Naive B cell (primary cell): ENCODE data around the gene DCAF10. TPM values are rescaled to one million over a fixed set of nuclear protein-coding genes. Genes with fewer than 3 reads are reported as not detected.
"Not testable (repeated sequence)": the region's sequence is repeated elsewhere in the genome, so short reads cannot be mapped to it uniquely, and the experiment has no call there.

Experiments
- ATAC-seq, 2 donors: fragments of 150-1000 bp; cut with Tn5 transposase; 2 replicates each; pipeline ENCODE4 v1.10.0; 2021; ENCODE audit warnings: low read depth in 2 of 2, mild to moderate bottlenecking in 2 of 2, moderate library complexity in 2 of 2
- DNase-seq: peaks from one replicate; pipeline ENCODE4 v3.0.0; 2022
- H3K27ac Mint-ChIP-seq, 6 donors: one replicate each; pipeline ENCODE4 v1.8.0; 2020 to 2022; ENCODE audit warnings: mild to moderate bottlenecking in 6 of 6, mixed read lengths in 6 of 6, moderate library complexity in 5 of 6, inconsistent platforms in 2 of 6
- H3K27me3 Mint-ChIP-seq, 3 donors: one replicate each; pipeline ENCODE4 v1.8.0; 2021 to 2022; ENCODE audit warnings: mixed read lengths in 3 of 3, mild to moderate bottlenecking in 1 of 3
- H3K36me3 Mint-ChIP-seq, 2 donors: one replicate each; pipeline ENCODE4 v1.8.0; 2020 to 2022; ENCODE audit warnings: mixed read lengths in 2 of 2, inconsistent platforms in 1 of 2, mild to moderate bottlenecking in 1 of 2
- H3K4me1 Mint-ChIP-seq, 3 donors: one replicate each; pipeline ENCODE4 v1.8.0; 2020 to 2022; ENCODE audit warnings: mixed read lengths in 3 of 3, inconsistent platforms in 1 of 3, mild to moderate bottlenecking in 1 of 3, moderate library complexity in 1 of 3
- H3K4me3 Mint-ChIP-seq, 8 donors: one replicate each; pipeline ENCODE4 v1.8.0; 2020 to 2022; ENCODE audit warnings: mild to moderate bottlenecking in 8 of 8, mixed read lengths in 8 of 8, moderate library complexity in 8 of 8, inconsistent platforms in 2 of 8
- H3K9me3 Mint-ChIP-seq, 7 donors: one replicate each; pipeline ENCODE4 v1.8.0; 2020 to 2022; ENCODE audit warnings: mixed read lengths in 7 of 7, mild to moderate bottlenecking in 5 of 7, inconsistent platforms in 2 of 7, moderate library complexity in 1 of 7
- polyA plus RNA-seq, 6 donors: library from polyadenylated mRNA; unstranded; fragments of 300-500 nt; fragmentation: Illumina TruSeq; gene quantifications; one replicate each; pipeline ENCODE4 v1.2.3, GENCODE V29; 2021; ENCODE audit warnings: low read depth in 6 of 6

DCAF10 gene
- polyA plus RNA-seq, 6 donors from 2014 or later, result 22.9 to 33.1 (median 28.1) TPM

DNA sequence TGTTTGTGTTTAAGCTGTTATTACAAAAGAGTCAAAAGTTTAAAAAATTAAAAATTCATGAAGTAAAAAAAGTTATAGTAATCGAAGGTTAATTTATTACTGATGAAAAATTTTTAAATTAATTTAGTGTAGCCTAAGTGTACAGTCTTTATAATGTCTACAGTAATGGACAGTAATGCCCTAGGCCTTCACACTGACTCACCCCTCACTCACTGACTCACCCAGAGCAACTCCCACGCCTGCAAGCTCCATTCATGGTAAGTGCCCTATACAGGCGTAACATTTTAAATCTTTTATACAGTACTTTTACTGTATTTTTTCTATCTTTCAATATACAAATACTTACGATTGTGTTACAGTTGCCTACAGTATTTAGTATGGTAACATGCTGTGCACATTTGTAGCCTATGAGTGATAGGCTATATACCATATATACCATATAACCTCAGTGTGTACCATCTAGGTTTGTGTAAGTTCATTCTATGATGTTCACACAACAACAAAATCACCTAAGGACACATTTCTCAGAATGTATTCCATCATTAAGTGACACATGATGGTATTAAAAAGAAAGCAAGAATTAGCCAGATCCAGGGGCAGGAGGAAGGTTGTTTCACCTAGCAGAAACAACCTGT is 40.1 kb downstream of the DCAF10 start:
- no peak overlapping the region for H3K4me3 Mint-ChIP-seq
- H3K4me1 Mint-ChIP-seq, result peaks cover 0 to 5% (median 0%) of the 10 kb centered on the region in 3 donors
- DNase-seq, result no peak
- no peaks in the 10 kb centered on the region for H3K9me3 Mint-ChIP-seq
- ATAC-seq, result no peak
- no peak overlapping the region for H3K27ac Mint-ChIP-seq
- H3K36me3 Mint-ChIP-seq, result peaks cover 0 to 6% of the 10 kb centered on the region in 2 donors
- no peaks in the 10 kb centered on the region for H3K27me3 Mint-ChIP-seq

DNA sequence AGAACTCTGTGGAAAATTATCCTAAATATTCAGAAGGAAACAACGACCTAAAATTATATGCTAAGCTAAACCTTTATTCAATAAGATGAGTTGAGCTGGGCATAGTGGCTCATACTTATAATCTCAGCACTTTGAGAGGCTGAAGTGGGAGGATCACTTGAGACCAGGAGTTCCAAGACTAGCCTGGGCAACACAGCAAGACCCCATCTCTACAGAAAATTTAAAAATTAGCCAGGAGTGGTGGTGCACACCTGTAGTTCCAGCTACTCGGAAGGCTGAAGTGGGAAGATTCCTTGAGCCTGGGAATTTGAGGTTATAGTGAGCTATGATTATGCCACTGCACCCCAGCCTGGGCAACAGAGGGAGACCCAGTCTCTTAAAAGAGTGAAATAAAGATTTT is 51.6 kb downstream of the DCAF10 start:
- Mint-ChIP-seq H3K36me3 (peaks cover 0 to 7% of the 10 kb centered on the region in 2 donors), H3K9me3 (no peaks in the 10 kb centered on the region), H3K27ac (no peak overlapping the region), H3K4me3 (no peak overlapping the region), H3K4me1 (no peaks in the 10 kb centered on the region), H3K27me3 (no peaks in the 10 kb centered on the region)
- DNase-seq (no peak), ATAC-seq (no peak)

DNA sequence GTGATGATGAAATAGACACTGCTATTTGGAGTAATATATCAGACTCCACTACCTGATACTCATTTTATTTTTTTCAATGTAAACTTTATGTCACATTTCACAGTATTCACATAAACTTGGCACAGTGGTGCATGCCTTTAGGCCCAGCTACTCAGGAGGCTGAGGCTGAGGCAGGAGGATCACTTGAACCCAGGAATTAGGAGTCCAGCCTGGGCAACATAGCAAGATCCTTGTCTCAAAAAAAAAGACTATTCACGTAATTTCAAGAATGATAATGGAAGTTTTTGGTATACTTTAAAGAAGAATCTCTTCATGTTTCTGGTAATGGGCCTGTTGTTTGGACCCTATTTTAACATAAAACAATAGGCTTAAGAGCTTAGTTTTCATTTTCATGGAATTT is 56.0 kb downstream of the DCAF10 start:
- H3K36me3 Mint-ChIP-seq, result peaks cover 12 to 20% of the 10 kb centered on the region in 2 donors
- no peak for ATAC-seq
- no peaks in the 10 kb centered on the region for H3K4me1 Mint-ChIP-seq
- H3K27me3 Mint-ChIP-seq, result no peaks in the 10 kb centered on the region
- DNase-seq, result no peak
- no peaks in the 10 kb centered on the region for H3K9me3 Mint-ChIP-seq
- H3K27ac Mint-ChIP-seq, result no peak overlapping the region
- no peak overlapping the region for H3K4me3 Mint-ChIP-seq

- Mint-ChIP-seq H3K4me1 (no peaks in the 10 kb centered on the region), H3K27me3 (no peaks in the 10 kb centered on the region), H3K27ac (no peak overlapping the region), H3K4me3 (no peak overlapping the region), H3K36me3 (peaks cover 17 to 24% of the 10 kb centered on the region in 2 donors), H3K9me3 (no peaks in the 10 kb centered on the region)
- no peak for DNase-seq
- ATAC-seq, result no peak
These were observed 58.4 kb downstream of the DCAF10 start for GRCh38 chr9:37859043-37859442.

GRCh38 chr9:37862530-37862929 is 61.9 kb downstream of the DCAF10 start:
- Mint-ChIP-seq H3K27ac (no peak overlapping the region), H3K4me1 (no peaks in the 10 kb centered on the region), H3K9me3 (no peaks in the 10 kb centered on the region), H3K4me3 (no peak overlapping the region), H3K27me3 (no peaks in the 10 kb centered on the region), H3K36me3 (peaks cover 17% of the 10 kb centered on the region in 2 donors)
- DNase-seq, result no peak
- ATAC-seq, result no peak

DNA sequence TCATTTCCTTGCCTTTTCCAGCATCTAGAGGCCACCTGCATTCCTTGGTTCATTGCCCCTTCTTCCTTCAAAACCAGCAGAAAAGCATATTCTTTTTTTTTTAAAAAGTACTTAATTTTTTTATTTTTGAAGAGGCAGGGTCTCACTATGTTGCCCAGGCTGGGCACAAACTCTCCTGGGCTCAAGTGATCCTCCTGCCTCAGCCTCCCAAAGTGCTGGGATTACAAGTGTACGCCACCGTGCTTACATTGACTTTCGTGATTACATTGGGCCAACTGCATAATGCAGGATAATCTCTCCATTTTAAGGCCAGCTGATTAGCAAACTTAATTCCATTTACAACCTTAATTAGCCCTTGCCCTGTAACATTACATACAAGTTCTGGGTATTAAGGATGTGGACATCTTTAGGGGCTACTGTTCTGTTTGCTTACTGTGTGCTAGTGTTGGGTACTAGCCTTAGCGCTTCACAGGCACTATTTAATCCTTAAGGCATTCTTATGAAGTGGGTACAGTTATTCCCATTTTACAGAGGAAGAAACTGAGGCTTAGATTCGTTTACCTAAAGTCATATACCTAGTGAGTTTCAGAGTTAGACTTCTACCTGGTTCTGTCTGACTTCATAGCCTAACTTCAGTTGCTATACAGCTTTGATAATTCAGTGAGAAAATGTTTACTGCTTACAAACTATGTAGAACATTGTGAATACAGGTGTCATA is 69.6 kb downstream of the DCAF10 start:
- no peak for DNase-seq
- no peaks in the 10 kb centered on the region for H3K9me3 Mint-ChIP-seq
- no peaks in the 10 kb centered on the region for H3K27me3 Mint-ChIP-seq
- no peaks in the 10 kb centered on the region for H3K4me1 Mint-ChIP-seq
- no peak overlapping the region for H3K4me3 Mint-ChIP-seq
- H3K27ac Mint-ChIP-seq, result no peak overlapping the region
- H3K36me3 Mint-ChIP-seq, result no peaks in the 10 kb centered on the region
- no peak for ATAC-seq

DNA sequence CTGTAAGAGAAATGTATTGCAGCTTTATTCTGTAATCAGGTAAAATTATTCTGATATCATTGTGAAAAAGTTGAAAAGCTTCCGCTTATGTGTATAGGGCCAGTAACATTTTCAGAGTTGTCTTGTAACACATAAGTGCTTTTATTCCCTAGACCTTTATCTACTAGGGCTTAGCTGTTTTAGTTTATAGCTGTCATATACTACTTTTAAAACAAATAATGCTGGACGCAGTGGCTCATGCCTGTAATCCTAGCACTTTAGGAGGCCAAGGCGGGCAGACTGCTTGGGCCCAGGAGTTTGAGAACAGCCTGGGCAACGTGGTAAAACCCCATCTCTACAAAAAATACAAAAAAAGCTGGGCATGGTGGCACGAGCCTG is 70.2 kb downstream of the DCAF10 start:
- no peak for DNase-seq
- no peak for ATAC-seq
- Mint-ChIP-seq H3K27ac (no peak overlapping the region), H3K27me3 (no peaks in the 10 kb centered on the region), H3K4me1 (no peaks in the 10 kb centered on the region), H3K4me3 (no peak overlapping the region), H3K36me3 (peaks cover 0 to 3% of the 10 kb centered on the region in 2 donors), H3K9me3 (no peaks in the 10 kb centered on the region)

- H3K4me3 Mint-ChIP-seq, result no peak overlapping the region
- ATAC-seq (no peak), DNase-seq (no peak)
- H3K27me3 Mint-ChIP-seq, result no peaks in the 10 kb centered on the region
- H3K9me3 Mint-ChIP-seq, result peaks cover 0 to 2% (median 0%) of the 10 kb centered on the region in 7 donors
- peaks cover 2 to 8% of the 10 kb centered on the region in 2 donors for H3K36me3 Mint-ChIP-seq
- no peak overlapping the region for H3K27ac Mint-ChIP-seq
- no peaks in the 10 kb centered on the region for H3K4me1 Mint-ChIP-seq
These were observed 73.4 kb downstream of the DCAF10 start for GRCh38 chr9:37873955-37874354.

DNA sequence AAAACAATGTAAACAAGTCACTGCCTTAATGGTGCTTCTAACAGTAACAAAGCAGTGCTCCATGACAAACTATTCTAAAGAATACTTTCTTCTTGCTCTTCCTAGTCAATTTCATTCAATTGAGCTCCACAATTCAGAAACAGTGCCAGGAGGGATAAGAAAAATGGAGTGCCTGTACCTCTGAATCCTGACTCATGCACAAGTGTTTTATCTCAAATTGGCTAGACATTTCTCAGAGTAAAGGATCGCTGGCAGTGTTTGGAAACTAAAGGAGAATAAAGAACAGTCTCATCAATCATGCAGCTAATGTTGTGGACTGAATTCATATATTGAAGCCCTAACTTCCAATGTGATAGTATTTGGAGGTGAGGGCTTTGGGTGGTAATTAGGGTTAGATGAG is 75.8 kb downstream of the DCAF10 start:
- DNase-seq, result no peak
- peak overlapping the region in 1 of 6 donors; percentile 80 for H3K27ac Mint-ChIP-seq
- H3K27me3 Mint-ChIP-seq, result no peaks in the 10 kb centered on the region
- H3K4me1 Mint-ChIP-seq, result no peaks in the 10 kb centered on the region
- H3K4me3 Mint-ChIP-seq, result no peak overlapping the region
- peaks cover 0 to 2% (median 0%) of the 10 kb centered on the region in 7 donors for H3K9me3 Mint-ChIP-seq
- H3K36me3 Mint-ChIP-seq, result peaks cover 12 to 17% of the 10 kb centered on the region in 2 donors
- ATAC-seq, result no peak

- DNase-seq (no peak), ATAC-seq (no peak)
- Mint-ChIP-seq H3K27ac (peak overlapping the region in 2 of 6 donors; percentile 53 to 60), H3K4me3 (no peak overlapping the region), H3K4me1 (peaks cover 0 to 3% (median 0%) of the 10 kb centered on the region in 3 donors), H3K27me3 (no peaks in the 10 kb centered on the region), H3K36me3 (peaks cover 12% of the 10 kb centered on the region in 2 donors), H3K9me3 (peaks cover 0 to 2% (median 0%) of the 10 kb centered on the region in 7 donors)
These were observed 80.4 kb downstream of the DCAF10 start for GRCh38 chr9:37880916-37881479.

GRCh38 chr9:37887977-37888583 is 87.5 kb downstream of the DCAF10 start:
- not testable (repeated sequence) for H3K9me3 Mint-ChIP-seq, H3K27ac Mint-ChIP-seq, DNase-seq, H3K27me3 Mint-ChIP-seq, H3K4me1 Mint-ChIP-seq, H3K4me3 Mint-ChIP-seq, ATAC-seq
- H3K36me3 Mint-ChIP-seq, result peaks cover 13 to 22% of the 10 kb centered on the region in 2 donors

DNA sequence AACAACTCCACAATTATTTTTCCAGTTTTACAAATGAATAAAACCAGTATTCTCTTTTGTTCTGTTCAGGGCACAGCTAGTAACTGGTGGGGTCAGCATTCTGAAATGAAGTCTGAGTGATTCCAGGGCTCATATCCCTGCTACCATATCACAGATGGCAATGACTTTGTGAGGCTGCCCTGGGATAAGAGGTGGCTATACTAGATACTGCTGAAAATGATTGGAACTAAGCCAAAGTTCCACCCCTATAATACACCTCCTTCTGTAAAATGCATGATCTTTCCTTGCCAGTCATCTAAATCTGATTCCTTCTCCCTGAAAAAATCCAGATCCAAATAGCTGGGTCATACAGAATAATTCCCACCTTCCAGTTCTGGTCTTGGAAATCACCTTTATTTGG is 88.9 kb downstream of the DCAF10 start:
- no peak for ATAC-seq
- no peak overlapping the region for H3K4me3 Mint-ChIP-seq
- peak overlapping the region in 1 of 6 donors; percentile 54 for H3K27ac Mint-ChIP-seq
- no peak for DNase-seq
- peaks cover 23 to 29% of the 10 kb centered on the region in 2 donors for H3K36me3 Mint-ChIP-seq
- no peaks in the 10 kb centered on the region for H3K4me1 Mint-ChIP-seq
- H3K27me3 Mint-ChIP-seq, result no peaks in the 10 kb centered on the region
- H3K9me3 Mint-ChIP-seq, result no peaks in the 10 kb centered on the region

DNA sequence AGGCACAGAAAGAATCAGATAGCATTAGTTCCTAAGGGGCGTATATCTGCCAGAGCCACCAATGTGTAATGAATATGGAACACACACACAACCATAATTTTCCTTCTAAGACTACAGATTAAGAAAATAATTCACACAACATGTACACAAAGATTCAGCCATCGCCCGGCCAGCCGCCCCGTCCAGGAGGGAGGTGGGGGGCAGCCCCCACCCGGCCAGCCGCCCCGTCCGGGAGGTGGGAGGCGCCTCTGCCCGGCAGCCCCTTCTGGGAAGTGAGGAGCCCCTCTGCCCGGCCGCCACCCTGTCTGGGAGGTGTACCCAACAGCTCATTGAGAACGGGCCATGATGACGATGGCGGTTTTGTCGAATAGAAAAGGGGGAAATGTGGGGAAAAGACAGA is 90.4 kb downstream of the DCAF10 start:
- H3K4me3 Mint-ChIP-seq, H3K4me1 Mint-ChIP-seq, H3K9me3 Mint-ChIP-seq, DNase-seq, H3K27ac Mint-ChIP-seq, ATAC-seq, H3K27me3 Mint-ChIP-seq: not testable (repeated sequence)
- peaks cover 23 to 39% of the 10 kb centered on the region in 2 donors for H3K36me3 Mint-ChIP-seq

DNA sequence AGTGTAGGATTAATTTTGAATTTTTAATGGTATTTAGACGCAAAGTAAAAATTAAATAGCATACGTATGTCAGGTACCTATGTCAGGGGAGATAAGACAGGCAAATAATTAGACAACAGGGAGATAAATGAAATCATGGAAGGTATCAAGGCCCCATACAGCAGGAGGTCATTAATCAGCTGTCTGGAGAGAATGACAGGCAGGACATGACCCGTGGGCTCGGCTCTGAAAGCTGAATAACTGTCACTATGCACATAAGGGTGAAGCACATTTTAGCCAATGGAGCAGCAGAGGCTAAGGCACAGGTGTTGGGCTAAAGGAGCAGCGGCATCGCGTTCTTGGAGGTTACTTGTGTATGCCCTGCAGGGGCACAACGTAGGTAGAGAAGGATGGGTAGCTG is 91.5 kb downstream of the DCAF10 start:
- Mint-ChIP-seq H3K4me1 (no peaks in the 10 kb centered on the region), H3K9me3 (no peaks in the 10 kb centered on the region), H3K36me3 (peaks cover 23 to 39% of the 10 kb centered on the region in 2 donors), H3K4me3 (no peak overlapping the region), H3K27me3 (no peaks in the 10 kb centered on the region), H3K27ac (peak overlapping the region in 1 of 6 donors; percentile 22)
- DNase-seq, result no peak
- ATAC-seq, result no peak
